Glutamatergic neuron (in vitro differentiated cells): Measurements from ENCODE around the gene TMIGD3. TPM values are rescaled to one million over a fixed set of nuclear protein-coding genes. Genes with fewer than 3 reads are reported as not detected.

Experiments
- DNase-seq: peaks from one replicate; pipeline ENCODE4 v3.0.0; 2022
- H3K27ac Mint-ChIP-seq: one replicate; pipeline ENCODE4 v1.8.0; 2020; ENCODE audit warnings: mild to moderate bottlenecking, mixed read lengths, inconsistent platforms; ENCODE audit not compliant: unreplicated experiment
- H3K27me3 Mint-ChIP-seq: one replicate; pipeline ENCODE4 v1.8.0; 2020; ENCODE audit warnings: mild to moderate bottlenecking, moderate library complexity, mixed read lengths, inconsistent platforms; ENCODE audit not compliant: unreplicated experiment
- H3K36me3 Mint-ChIP-seq: one replicate; pipeline ENCODE4 v1.8.0; 2020; ENCODE audit warnings: mild to moderate bottlenecking, mixed read lengths, inconsistent platforms; ENCODE audit not compliant: unreplicated experiment
- H3K4me1 Mint-ChIP-seq: one replicate; pipeline ENCODE4 v1.8.0; 2020; ENCODE audit warnings: mild to moderate bottlenecking, low read depth, mixed read lengths, inconsistent platforms; ENCODE audit not compliant: unreplicated experiment
- H3K4me3 Mint-ChIP-seq: one replicate; pipeline ENCODE4 v1.8.0; 2020; ENCODE audit warnings: mild to moderate bottlenecking, mixed read lengths, inconsistent platforms; ENCODE audit not compliant: unreplicated experiment
- H3K9me3 Mint-ChIP-seq: one replicate; pipeline ENCODE4 v1.8.0; 2020; ENCODE audit warnings: mild to moderate bottlenecking, moderate library complexity, mixed read lengths, inconsistent platforms; ENCODE audit not compliant: unreplicated experiment
- total RNA-seq: library from RNA; stranded (reverse); fragmentation: NEBNext Ultra II Directional; extraction: Animal tissue kit (Norgen Biotek cat#: 25700); gene quantifications from one replicate; pipeline ENCODE4 v1.2.1, GENCODE V29; 2021; ENCODE audit not compliant: unreplicated experiment
- TF ChIP-seq, protein P1 (sequence below): fragments of 200-600 bp; sonication (generic); IDR thresholded peaks from one replicate; pipeline ENCODE4 v1.5.0; 2021; ENCODE audit not compliant: partially characterized antibody, unreplicated experiment

TMIGD3 gene
- total RNA-seq, 1 donor from 2014 or later, result not detected

DNA sequence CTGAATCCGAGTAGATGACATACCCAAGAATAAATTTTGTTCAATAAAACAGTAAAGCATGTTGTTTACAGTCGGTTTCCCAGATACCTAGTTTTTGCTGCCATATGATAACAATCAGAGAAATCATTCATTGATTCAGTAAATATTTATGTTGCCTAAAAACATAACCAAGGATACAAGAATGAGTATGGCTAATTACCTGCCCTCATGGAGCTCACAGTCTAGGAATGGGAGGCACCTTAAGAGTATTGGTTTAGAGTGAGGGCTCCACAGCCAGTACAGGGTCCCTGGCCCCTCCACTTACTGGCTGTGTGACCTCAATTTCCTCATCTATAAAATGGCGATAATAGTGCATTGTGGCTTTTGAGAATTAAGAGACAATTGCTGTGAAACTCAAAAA is 53.2 kb downstream of the TMIGD3 start:
- peaks cover 18% of the 10 kb centered on the region for H3K4me1 Mint-ChIP-seq
- peak overlapping the region; percentile 99 for H3K4me3 Mint-ChIP-seq
- peaks cover 4% of the 10 kb centered on the region for H3K27me3 Mint-ChIP-seq
- peak overlapping the region; percentile 100 for H3K27ac Mint-ChIP-seq
- H3K9me3 Mint-ChIP-seq, result peaks cover 5% of the 10 kb centered on the region
- TF ChIP-seq, protein P1, sequence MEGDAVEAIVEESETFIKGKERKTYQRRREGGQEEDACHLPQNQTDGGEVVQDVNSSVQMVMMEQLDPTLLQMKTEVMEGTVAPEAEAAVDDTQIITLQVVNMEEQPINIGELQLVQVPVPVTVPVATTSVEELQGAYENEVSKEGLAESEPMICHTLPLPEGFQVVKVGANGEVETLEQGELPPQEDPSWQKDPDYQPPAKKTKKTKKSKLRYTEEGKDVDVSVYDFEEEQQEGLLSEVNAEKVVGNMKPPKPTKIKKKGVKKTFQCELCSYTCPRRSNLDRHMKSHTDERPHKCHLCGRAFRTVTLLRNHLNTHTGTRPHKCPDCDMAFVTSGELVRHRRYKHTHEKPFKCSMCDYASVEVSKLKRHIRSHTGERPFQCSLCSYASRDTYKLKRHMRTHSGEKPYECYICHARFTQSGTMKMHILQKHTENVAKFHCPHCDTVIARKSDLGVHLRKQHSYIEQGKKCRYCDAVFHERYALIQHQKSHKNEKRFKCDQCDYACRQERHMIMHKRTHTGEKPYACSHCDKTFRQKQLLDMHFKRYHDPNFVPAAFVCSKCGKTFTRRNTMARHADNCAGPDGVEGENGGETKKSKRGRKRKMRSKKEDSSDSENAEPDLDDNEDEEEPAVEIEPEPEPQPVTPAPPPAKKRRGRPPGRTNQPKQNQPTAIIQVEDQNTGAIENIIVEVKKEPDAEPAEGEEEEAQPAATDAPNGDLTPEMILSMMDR, result no peak
- H3K36me3 Mint-ChIP-seq, result no peaks in the 10 kb centered on the region
- no peak for DNase-seq

DNA sequence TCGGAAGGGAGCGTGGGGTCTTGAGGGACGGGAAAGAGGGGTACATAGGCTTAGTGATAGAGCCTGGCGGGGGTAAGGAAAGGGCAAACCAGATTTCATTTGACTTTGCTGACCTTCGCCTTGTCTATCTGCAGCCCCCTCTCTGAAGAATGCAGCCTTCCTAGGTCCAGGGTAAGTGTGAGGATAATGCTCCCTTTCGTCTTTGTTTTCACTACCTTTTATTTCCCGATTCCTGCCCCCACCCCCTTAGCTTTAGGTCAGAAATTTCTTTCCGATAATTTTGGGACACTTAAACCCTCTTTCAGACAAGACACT is 53.8 kb downstream of the TMIGD3 start:
- peaks cover 4% of the 10 kb centered on the region for H3K27me3 Mint-ChIP-seq
- H3K36me3 Mint-ChIP-seq, result no peaks in the 10 kb centered on the region
- DNase-seq, result no peak
- TF ChIP-seq, protein P1, result no peak
- H3K4me3 Mint-ChIP-seq, result peak overlapping the region; percentile 99
- H3K9me3 Mint-ChIP-seq, result peaks cover 5% of the 10 kb centered on the region
- H3K27ac Mint-ChIP-seq, result peak overlapping the region; percentile 100
- H3K4me1 Mint-ChIP-seq, result peaks cover 18% of the 10 kb centered on the region

DNA sequence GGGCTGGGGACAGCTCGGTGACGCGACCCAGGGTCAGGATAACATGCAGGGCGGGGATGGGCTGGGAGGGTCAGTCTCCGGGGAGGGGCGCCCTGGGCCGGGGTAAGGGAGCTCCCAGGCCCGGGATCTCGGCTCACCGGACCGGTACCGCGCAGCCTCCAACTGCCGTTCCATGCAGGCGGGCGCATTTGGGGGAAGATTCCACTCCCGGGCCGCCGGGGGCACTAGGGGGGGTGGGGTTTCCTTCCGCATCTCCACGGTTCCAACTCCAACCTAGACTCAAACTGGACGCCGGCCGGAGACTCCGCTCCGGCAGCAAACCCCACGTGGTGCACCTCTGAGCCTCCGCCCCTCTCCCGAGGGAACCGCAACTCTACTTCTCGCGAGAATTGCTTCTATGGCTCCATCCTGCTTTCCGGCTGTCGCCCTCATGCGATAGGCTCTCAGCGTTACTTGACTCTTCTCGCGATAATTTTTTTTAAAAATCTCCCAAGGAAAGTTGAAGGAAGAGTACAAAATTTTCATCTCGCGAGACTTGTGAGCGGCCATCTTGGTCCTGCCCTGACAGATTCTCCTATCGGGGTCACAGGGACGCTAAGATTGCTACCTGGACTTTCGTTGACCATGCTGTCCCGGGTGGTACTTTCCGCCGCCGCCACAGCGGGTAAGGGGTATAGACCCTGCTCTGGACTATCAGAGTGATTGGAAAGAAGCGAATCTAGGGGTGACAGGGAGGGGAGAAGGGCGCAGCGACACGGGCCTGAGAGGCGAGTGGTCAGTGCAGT is 54.3 kb downstream of the TMIGD3 start, which contains the start of the genes ATP5PB and WDR77:
Gene ATP5PB (plus strand): TSS at position 547 of the 785 bp plus-strand sequence. CDS start 78 bp downstream, at position 625.
Gene WDR77 (minus strand): TSS at position 339 of the 785 bp plus-strand sequence. CDS start 87 bp downstream, at position 252.
- Mint-ChIP-seq H3K4me1 (peaks cover 18% of the 10 kb centered on the region), H3K36me3 (no peaks in the 10 kb centered on the region), H3K4me3 (peak within 1 kb of the TSS; percentile 99), H3K27me3 (peaks cover 4% of the 10 kb centered on the region), H3K9me3 (peaks cover 5% of the 10 kb centered on the region), H3K27ac (peak within 1 kb of the TSS; percentile 100)
- DNase-seq, result peak; percentile 95
- TF ChIP-seq, protein P1, result no peak

DNA sequence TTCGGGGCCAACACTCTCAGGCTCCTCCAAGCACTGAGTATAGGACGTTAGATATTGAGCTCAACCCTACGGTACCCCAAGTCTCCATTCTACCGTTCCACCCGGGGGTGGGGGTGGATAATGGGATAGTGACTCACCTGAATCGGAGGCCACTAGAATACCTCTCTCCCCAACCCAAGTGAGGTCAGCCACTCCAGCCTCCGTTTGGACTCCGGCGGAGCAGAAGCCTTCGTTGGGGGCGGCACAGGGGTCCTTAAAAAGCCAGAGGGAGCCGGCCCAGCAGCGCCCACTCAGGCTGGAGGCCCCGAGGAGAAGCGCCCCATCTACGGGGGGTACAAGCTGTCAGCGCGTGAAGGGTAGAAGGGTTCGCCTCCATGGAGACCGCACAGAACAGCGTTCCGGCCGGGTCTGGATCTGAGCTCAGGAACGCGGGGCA is 54.9 kb downstream of the TMIGD3 start:
- Mint-ChIP-seq H3K27me3 (peaks cover 4% of the 10 kb centered on the region), H3K4me3 (peak overlapping the region; percentile 99), H3K9me3 (peaks cover 5% of the 10 kb centered on the region), H3K27ac (peak overlapping the region; percentile 7), H3K4me1 (peaks cover 18% of the 10 kb centered on the region), H3K36me3 (no peaks in the 10 kb centered on the region)
- TF ChIP-seq, protein P1, result no peak
- no peak for DNase-seq
